GM20431 (cell line): Measurements from ENCODE around the gene LEKR1.
"Not testable (repeated sequence)": the region's sequence is repeated elsewhere in the genome, so short reads cannot be mapped to it uniquely, and the experiment has no call there.

ENCODE experiments used
- in situ Hi-C: fragments of 300-500 bp; cut with MseI, MboI; formaldehyde crosslinking; loops from one replicate; pipeline ENCODE4 v1.15.0; 2020; ENCODE audit warnings: low sequenced_read_pairs; ENCODE audit not compliant: unreplicated experiment

The LEKR1 gene

DNA sequence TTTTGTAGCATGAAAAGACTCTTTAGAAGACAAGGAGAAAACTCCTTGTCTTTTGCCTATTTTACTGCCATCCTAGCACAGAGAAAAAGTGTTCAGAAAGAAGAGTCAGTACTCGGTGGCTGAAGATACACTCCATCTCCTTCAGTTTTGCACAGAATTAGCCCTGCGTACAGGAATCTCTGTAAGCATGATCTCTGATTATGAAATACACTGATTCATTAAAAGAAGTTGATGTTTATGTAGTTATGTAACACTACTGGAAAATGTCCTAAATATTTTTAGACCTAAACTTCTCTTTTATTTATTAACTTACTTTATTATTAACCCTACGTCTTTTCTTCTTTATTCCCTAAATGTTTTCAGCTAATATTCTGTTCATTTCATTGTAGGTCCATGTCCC lies 138.4 kb downstream of the LEKR1 start:
- in situ Hi-C loops, result no loop called here

DNA sequence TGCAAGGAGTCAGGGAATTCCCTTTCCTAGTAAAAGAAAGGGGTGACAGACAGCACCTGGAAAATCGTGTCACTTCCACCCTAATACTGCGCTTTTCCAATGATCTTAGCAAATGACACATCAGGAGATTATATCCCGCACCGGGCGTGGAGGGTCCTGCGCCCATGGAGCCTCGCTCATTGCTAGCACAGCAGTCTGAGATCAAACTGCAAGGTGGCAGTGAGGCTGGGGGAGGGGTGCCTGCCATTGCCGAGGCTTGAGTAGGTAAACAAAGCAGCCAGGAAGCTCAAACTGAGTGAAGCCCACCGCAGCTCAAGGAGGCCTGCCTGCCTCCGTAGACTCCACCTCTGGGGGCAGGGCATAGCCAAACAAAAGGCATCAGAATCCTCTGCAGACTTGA lies 140.2 kb downstream of the LEKR1 start:
- in situ Hi-C loops, result not testable (repeated sequence)

DNA sequence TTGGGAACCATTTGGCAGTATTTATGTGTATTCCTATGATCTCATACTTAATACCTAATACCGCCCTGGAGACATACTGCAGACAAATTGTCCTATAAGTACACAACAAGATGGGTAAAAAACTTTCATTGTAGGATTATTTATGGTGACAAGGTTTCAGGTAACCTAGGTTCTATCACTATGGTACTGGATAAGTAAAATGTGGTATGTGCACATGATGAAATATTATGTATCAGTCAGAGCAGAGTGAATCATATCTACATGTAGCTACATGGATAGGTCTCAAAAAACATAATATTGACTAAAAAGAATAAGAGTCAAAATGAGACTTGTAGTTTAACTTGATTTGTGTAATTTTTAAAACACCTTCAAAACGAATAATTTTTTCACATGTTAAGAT lies 147.8 kb downstream of the LEKR1 start:
- in situ Hi-C loops, result no loop called here

DNA sequence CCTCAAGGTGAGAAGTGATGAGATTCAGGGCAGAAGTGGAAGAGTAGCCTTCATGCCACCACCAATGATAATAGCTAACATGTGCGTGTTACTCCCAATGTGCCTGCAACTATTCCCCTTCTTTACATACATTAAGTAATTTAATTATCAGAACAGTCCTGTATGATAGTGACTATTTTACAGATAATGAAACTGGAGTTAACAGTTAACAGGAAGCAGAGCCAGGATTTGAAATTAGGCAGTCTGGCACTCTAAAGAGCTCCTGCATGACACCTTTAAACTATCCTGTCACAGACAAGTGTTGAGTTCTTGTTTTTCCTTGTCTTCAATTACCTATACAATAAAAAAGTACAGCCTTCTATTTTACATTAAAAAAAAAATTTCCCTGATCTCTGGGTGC lies 148.8 kb downstream of the LEKR1 start:
- in situ Hi-C loops, result no loop called here

DNA sequence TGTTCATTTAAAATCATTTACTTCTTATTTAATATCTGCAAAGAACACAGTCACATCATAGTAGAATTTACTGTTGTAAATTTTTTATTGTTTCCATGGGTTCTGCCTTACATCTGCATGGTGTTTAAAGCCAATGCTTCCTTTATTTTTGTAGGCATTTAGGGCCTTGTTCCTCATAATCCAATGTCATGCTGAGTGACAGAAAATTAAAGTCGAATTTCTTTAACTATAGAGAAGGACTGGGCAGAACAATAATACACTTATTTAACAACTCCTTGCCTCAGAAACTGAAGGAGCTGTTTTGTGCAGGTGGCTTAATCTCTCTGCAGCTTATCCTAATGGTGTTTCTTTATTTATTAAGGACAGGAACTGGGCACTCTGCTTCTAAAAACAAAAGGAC lies 149.6 kb downstream of the LEKR1 start:
- in situ Hi-C loops, result no loop called here

DNA sequence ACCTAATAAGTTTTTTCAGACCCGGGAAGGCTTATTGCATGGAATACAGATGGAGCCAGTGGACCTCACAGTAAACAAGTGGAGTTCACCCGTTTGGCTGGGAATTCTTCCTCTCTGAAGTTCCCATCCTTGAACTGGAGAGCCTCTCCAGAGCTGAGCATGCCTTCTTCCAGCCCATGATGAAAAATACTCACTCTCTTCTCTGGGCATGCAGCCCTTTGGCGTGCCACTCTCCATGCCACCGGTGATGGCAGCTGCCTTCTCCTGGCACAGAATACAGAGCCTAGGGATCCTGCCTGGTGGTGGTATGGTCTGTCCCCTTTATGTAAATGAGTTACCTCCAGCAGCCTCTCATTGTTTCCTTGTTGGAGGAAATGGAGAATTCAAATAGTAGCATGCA lies 150.8 kb downstream of the LEKR1 start:
- in situ Hi-C loops, result no loop called here

DNA sequence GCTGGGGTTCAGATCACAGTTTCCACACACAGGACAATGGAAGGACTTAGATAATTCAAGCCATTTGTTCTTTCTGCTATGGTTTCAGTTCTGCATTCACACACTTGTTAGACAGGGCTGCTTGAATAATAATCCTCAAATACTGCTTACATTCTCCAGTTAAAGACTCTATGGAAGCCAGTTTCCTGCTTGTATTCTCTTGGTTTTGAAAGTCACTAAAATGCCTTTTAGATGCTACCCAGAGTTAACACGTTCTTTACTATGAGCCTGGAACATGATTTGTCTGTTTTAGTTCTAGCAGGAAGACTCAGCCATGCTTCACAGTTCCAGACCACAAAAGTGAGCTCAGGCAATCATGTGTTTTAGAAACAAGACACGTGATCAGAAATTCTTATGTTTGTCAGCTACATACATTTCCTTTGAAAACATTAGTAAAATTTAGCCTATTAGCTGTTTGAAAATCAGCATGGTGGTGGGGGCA lies 152.4 kb downstream of the LEKR1 start:
- in situ Hi-C loops, result no loop called here

DNA sequence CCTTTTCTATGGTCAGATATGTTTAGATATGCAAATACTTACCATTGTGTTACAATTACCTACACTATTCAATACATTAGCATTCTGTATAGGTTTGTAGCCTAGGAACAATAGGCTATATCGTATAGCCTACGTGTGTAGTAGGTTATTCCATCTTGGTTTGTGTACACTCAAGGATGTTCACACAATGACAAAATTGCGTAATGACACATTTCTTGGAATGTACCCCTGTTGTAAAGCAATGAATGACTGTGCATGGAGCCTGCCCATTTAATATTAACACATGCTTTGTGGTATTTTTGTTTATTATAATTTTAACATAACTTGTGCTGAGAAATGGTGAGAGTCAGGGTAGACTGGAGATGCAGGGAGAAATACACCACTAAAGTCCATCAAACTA lies 154.9 kb downstream of the LEKR1 start:
- in situ Hi-C loops, result no loop called here

DNA sequence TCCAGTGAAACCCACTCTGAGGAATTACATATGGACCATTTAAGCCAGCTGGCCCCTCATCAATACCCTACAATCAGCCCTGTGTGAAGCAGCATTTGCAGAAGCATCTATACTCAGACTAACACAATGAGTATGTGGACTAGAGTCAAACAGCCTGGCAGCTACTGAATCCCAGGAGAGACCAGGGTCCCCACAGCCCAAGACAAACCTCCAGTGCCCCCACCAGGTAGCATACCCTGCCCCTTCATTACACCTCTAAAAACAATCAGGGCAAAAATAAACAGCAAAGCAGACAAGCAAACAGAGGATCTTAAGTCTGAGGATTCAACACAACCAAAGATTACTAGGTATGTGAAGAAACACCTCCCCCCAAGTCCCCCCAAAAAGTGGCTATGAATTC lies 157.4 kb downstream of the LEKR1 start:
- in situ Hi-C loops, result no loop called here

DNA sequence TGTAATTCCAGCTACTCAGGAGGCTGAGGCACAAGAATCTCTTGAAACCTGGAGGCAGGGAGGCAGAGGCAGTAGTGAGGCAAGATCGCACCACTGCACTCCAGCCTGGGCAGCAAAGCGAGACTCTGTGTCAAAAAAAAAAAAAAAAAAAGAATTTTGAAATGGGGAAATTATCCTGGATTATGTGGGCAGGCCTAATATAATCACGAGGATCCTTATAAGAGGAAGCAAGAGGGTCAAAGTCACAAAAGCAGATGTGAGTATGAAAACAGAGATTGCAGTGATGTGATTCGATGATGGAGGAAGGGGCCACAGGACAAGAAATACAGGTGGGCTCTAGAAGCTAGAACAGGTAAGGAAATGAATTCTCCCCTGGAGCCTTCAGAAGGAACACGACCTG lies 159.6 kb downstream of the LEKR1 start:
- in situ Hi-C loops, result no loop called here

DNA sequence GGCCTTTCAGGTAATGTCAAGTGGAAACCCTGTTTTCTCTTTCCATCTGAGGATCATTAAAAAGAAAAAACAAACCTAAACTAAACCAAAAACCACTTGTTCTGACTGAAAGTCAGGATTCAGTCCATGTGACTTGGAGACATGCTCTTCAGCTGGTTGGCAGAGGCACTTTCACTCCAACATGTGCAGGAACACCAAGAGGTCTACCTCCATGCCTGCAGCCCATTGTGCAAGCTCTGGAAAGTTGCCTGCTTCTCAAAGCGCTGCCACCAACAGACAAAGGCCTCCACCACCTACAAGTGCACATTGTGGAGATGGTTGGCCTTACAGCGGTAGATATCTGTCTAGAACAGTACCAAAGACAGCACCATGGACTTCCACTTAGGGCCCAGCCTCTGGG lies 161.8 kb downstream of the LEKR1 start:
- in situ Hi-C loops, result no loop called here

DNA sequence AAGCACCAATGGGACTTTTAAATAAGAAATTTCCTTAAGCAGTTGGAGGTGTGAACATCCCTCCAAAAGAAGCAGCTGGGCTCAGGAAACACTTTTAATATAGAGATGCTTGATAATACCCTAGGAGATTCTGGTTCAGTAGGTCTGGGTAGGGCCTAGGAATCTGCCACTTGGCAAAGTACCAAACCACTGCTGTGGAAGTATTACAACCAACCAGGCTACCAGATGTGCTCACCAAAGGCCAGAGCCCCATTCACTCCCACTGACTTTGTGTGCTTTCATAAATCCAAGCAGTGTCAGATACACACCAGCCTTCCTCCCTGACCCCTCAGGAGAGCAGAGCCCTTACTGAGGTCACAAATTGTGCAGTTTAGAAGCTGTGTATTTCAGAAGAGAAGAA lies 171.2 kb downstream of the LEKR1 start:
- in situ Hi-C loops, result no loop called here

DNA sequence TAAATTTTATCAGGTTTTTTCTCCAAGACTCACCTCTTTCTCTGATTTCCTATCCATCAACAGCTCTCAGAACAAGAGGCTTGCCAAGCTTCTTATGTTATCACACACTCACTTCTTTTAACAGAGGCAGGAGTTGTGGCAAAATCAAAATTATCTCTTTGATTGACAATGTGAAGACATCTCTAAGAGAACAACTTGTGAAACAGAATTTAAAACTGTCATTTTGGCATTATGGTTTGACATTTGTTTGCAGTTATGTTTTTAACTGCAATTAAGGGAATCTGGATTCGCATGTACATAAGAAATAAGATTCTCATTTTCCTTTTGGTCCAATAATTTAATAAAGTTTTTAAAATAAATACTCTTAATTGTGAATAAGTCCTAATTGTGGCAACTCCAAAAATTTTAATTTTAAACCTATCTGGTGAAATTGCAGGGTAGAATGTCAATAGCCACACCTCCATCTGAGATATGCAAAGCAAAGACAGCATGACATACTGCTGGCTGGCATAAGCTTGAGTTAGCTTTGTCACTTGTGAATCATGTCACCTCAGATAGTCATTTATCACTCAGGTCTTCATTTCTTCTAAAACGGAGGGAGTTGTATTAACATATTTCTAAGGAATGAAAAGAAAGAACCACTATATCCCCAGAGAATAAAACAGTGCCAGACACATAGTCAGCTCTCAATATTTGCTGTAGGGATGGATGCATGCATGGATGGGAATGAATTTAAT lies 175.2 kb downstream of the LEKR1 start:
- in situ Hi-C loops, result no loop called here

DNA sequence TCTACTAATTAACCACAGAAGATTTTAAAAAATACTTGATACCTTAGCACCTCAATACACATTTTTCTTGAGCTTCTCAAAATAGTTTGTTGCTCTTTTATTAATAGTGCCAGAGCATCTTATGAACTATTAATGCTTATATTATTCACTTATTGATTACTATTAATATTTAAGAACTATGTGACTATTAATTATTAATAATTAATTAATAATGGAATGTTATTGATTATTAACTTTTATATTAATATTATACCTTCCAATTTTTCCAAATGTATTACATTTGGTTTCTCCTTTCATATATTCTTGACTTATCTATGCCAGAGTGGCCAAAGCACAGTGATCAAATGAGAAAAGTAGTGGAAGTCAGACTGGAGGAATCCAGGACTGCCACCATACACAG lies 195.5 kb downstream of the LEKR1 start:
- in situ Hi-C loops, result no loop called here

DNA sequence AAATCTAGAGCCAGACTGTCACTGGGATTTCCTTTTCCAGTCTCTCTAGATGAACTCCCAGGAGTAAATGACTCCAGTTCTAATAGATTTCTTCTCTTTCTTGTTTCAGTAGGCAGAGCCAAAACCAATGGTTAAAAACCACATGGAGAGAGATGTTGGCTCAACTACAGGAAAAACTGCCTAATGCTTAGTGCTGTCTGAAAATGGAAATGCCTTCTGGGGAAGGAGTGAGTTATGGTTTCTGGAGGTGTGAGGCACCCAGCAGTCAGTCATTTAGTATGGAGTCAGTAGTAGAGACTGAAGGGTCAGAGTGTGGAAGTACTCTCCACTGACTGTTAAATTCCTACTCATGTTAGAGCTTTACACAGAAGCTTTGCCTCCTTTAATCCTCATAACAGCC lies 197.1 kb downstream of the LEKR1 start:
- in situ Hi-C loops, result no loop called here

DNA sequence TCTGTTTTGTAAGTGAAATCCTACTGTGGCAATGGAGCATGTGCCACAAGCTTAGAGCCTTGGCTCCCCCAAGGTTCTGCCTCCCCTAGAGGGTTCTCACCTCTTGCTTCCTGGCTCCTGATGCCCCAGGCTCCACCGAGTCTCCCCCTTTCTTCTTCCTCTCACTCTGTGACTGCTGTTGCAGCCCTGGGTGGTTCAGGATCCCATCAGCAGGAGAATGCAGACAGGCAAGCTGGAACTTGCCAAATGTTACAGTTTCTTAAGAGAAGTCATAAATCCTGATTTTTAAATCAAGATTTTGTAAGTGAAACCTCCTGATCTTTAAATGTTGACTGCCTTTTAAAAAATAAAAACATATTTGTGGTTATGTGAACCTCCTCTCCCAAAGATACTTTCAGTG lies 199.9 kb downstream of the LEKR1 start:
- in situ Hi-C loops, result no loop called here

DNA sequence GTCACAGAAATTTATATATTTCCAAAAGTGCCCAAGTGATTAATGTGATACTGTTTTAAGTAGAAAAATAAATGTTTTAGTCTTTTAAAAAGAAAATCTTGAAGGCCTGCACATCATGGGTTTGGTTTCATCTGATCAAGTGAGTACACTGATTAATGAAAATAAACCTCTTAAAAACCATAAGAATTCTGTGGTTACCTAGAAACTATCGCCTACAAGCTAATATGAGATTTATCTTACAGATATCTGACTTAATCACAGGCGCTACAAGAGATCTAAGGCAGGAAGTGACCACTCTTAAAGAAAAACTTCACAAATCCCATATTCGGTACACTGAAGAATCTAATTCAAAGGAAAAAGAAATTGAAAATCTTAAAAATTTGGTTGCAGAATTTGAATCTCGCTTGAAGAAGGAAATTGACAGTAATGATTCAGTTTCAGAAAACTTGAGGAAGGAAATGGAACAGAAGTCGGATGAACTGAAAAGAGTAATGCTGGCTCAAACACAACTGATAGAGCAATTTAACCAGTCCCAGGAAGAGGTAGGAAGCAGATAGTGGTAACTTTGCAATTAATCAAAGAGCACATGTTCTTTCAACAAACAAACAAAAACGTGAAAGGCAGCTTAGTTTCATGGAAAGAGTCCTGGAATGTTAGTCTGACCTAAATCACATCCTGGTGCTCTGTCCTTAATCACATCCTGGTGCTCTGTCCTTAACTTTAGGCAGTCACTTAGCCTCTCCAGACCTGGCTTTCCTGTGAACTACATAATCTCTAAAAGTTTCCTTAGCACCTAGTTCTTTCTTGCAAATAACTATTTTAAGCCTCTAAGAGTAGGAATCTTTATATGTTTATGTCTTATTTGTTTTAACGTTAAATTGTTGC lies 201.9 kb downstream of the LEKR1 start:
- in situ Hi-C loops, result no loop called here

DNA sequence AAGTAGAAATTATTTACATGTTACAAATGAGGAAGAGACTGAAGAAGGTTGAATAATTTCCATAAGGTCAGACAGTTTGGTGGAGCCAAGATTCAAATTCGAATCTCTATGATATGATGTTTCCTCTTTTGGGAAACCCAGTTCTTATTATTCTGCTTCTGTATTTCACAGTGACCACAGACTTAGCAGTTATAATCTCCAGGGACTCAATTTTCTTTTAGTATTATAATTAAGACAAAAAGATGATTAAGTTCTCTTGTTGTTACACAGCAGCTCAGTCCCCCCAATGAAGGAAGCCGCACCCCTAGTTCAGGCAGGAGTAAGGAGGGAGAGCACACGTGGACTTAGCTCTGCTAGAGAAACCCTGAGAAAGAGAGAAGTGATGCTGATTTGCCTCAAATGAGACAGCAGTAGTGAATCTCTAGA lies 203.2 kb downstream of the LEKR1 start:
- in situ Hi-C loops, result no loop called here

DNA sequence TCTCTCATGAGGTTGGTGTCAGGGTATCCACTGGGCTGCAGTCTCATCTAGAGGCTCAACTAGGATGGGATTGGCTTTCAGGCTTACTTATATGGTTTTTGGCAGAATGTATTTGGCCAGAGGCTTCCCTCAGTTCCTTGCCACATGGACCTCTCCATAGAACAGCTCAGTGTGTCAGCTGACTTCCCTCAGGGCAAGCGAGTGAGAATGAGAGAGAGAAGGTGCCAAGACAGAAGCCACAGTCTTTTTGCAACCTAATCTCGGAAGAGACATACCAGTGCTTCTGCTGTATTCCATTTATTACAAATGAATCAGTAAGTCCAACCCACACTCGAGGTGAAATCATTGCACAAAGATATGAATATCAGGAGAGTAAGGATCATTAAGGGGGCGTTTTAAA lies 204.6 kb downstream of the LEKR1 start:
- in situ Hi-C loops, result no loop called here

DNA sequence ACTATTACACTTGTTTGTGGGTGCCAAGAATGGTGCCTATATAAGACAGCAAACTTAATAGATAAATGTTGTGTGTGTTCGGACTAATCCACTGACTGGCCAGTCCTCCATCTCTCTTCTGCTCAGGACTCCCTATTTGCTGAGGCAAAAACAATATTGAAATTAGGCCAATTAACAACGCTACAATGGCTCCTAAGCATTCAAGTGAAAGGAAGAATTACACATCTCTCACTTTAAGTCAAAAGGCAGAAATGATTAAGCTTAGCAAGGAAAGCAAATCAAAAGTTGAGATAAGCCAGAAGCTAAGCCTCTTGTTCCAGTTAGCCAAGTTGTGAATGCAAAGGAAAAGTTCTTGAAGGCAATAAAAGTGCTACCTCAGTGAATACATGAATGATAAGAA lies 206.8 kb downstream of the LEKR1 start:
- in situ Hi-C loops, result no loop called here

DNA sequence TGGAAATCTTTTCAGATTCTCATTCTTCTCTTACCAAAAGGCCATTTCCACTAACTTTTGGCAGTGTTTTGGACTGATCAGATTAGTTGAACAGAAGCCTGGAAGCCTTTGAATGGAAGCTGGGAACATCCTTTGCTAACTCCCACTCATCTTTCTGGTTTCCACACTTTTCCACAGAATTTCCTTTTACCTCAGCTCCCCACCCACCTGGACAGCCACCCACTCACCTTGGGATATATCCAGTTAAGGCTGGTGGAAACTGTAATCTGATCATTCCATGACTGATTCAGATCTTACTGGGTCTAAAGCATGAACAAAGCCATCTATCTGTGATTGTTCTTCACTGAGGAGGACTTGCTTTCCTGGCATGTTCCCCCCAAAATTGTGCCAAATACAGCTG lies 214.3 kb downstream of the LEKR1 start:
- in situ Hi-C loops, result no loop called here
